ENCODE measurements around the gene SLC38A8. TPM values are rescaled to one million over a fixed set of nuclear protein-coding genes. Genes with fewer than 3 reads are reported as not detected.

SLC38A8 gene
- total RNA-seq, 4 donors from 2014 or later: not detected

GRCh38 chr16:83960521-83961249, 81.9 kb downstream of the SLC38A8 start:
- Histone ChIP-seq H3K4me3 (no peak overlapping the region), H3K9me3 (no peaks in the 10 kb centered on the region), H3K36me3 (peaks cover 0 to 4% (median 0%) of the 10 kb centered on the region in 4 donors), H3K27me3 (no peaks in the 10 kb centered on the region), H3K4me1 (no peaks in the 10 kb centered on the region), H3K27ac (no peak overlapping the region)
- 87 to 91% methylated on average over 3 to 29 of the region's 29 CpGs for WGBS, 2 donors (ENCODE audit: low coverage in 1 of 2)
- TF ChIP-seq CTCF (IDR thresholded peaks at IDR 0.05) (no peak), EP300 (IDR thresholded peaks at IDR 0.05; ENCODE audit: low read depth) (no peak), POLR2AphosphoS5 (IDR thresholded peaks at IDR 0.05) (no peak), POLR2A (IDR thresholded peaks at IDR 0.05) (no peak)
- no peak for DNase-seq
- in situ Hi-C loops (cut with MboI; ENCODE audit: low pct_ligation_motif_present in 1 of 4, low pct_unique_long_range_greater_than_20kb in 1 of 4, low sequenced_read_pairs in 3 of 4) (loop anchor here in 3 of 4 donors (25.0 kb wide), 3 partner anchors 102 to 527 kb away; partner anchors contain the start of genes ADAD2 (in 1 of the 3) and TAF1C (in 1 of the 3)), intact Hi-C loops (cut with DNase I; ENCODE audit: low total_unique reads) (loop anchor here (5.0 kb wide), 1 partner anchor 102 kb away; no protein-coding TSS in a partner anchor)

Small RNA genes lying within 50 kb of the gene (small RNA-seq; reads per million reads assigned to genes)
- 0 reads per million in 4 donors for gene RNA5SP432

Other genes with a start within 250 kb of the SLC38A8 start
- 10 to 100 TPM in 2 of 4 donors, 1 to 10 TPM in 2; 3.4 to 14.0 (median 10.8) TPM for gene HSBP1, start 234.8 kb downstream of the SLC38A8 start, total RNA-seq
- 10 to 100 TPM; 10.8 to 20.2 (median 13.7) TPM for gene MLYCD, start 143.7 kb downstream of the SLC38A8 start, total RNA-seq
- gene OSGIN1, start 89.6 kb downstream of the SLC38A8 start, total RNA-seq: 10 to 100 TPM; 10.7 to 26.2 (median 16.7) TPM
- gene NECAB2, start 74.6 kb downstream of the SLC38A8 start, total RNA-seq: under 1 TPM in 1 of 4 donors, not detected in 3; 0.41 TPM
- gene MBTPS1, start 74.1 kb upstream of the SLC38A8 start, total RNA-seq: 100 to 1,000 TPM in 2 of 4 donors, 10 to 100 TPM in 2; 53.7 to 110 (median 97.0) TPM
- 10 to 100 TPM in 2 of 4 donors, 1 to 10 TPM in 2; 1.2 to 16.2 (median 8.7) TPM for gene HSDL1, start 102.4 kb upstream of the SLC38A8 start, total RNA-seq
- not detected for gene DNAAF1, start 102.5 kb upstream of the SLC38A8 start, total RNA-seq
- gene TAF1C, start 144.3 kb upstream of the SLC38A8 start, total RNA-seq: 100 to 1,000 TPM in 1 of 4 donors, 10 to 100 TPM in 3; 33.3 to 297 (median 54.1) TPM
- 1 to 10 TPM in 1 of 4 donors, not detected in 3; 7.4 TPM for gene ADAD2, start 148.4 kb upstream of the SLC38A8 start, total RNA-seq
- not detected for gene KCNG4, start 197.2 kb upstream of the SLC38A8 start, total RNA-seq